HepG2 (cell line): ENCODE measurements around the gene PIP5KL1. TPM values are rescaled to one million over a fixed set of nuclear protein-coding genes. Genes with fewer than 3 reads are reported as not detected.

Source experiments
- ATAC-seq: fragments of 200-7000 bp; cut with Tn5 transposase; 3 replicates; pipeline ENCODE4 v1.9.1; 2020; ENCODE audit warnings: mild to moderate bottlenecking, moderate library complexity
- BruUV-seq: library from RNA; stranded (reverse); fragments of 400-500 nt; replicated peaks from 2 replicates; lab custom pipeline; 2021; lab: Mats Ljungman, UMichigan
- CTCF ChIA-PET: fragments of 300-600 bp; formaldehyde crosslinking; extraction: SDS; loops from one replicate; lab custom pipeline; 2021; ENCODE audit warnings: low total read pairs, inconsistent platforms, low intra/inter-chr PET ratio; lab: Yijun Ruan, JAX
- POLR2A ChIA-PET: fragments of 350-600 bp; sonication (Branson Sonifier 250); formaldehyde crosslinking; loops from one replicate; lab custom pipeline; 2020; ENCODE audit warnings: antibody characterized with exemption, inconsistent platforms; lab: Yijun Ruan, JAX
- DNase-seq: peaks from one replicate; pipeline ENCODE4 v3.0.0-alpha.2; 2015; ENCODE audit warnings: low spot score
- FAIRE-seq: peaks from 3 replicates; lab custom pipeline; 2011; peaks lifted over from hg19 to GRCh38; lab: Jason Lieb, UNC
- H2AFZ ChIP-seq: one replicate; pipeline ENCODE4 v1.6.1; 2011; ENCODE audit warnings: low read length, inconsistent platforms
- H3K27ac ChIP-seq: fragments of 300-600 bp; 3 replicates; pipeline ENCODE4 v1.8.0; 2011; ENCODE audit warnings: mixed run types, mild to moderate bottlenecking, mixed read lengths, low read length, inconsistent platforms; ENCODE audit not compliant: insufficient read depth; ENCODE audit errors: extremely low read length
- H3K27me3 ChIP-seq, 2 experiments: fragments of 200-600 bp in 1 of 2; 2 replicates in 1 of 2; 3 replicates in 1 of 2; pipeline versions ENCODE4 v1.6.0 to v1.8.0; 2011; ENCODE audit warnings: low read length in 2 of 2, mild to moderate bottlenecking in 2 of 2, moderate library complexity in 2 of 2, inconsistent platforms in 1 of 2; ENCODE audit not compliant: insufficient read depth in 2 of 2, control insufficient read depth in 1 of 2
- H3K36me3 ChIP-seq, 2 experiments: fragments of 200-600 bp in 1 of 2; replicated peaks in 1 of 2; 2 replicates in 1 of 2; 3 replicates in 1 of 2; pipeline versions ENCODE4 v1.5.1 to v1.8.0; 2011; ENCODE audit warnings: low read length in 2 of 2, inconsistent platforms in 1 of 2; ENCODE audit not compliant: insufficient read depth in 2 of 2, control insufficient read depth in 1 of 2
- H3K4me1 ChIP-seq: 2 replicates; pipeline ENCODE4 v1.5.1; 2012; ENCODE audit warnings: low read length, inconsistent platforms; ENCODE audit not compliant: insufficient read depth
- H3K4me2 ChIP-seq: 2 replicates; pipeline ENCODE4 v1.6.0; 2011; ENCODE audit warnings: low read depth, low read length, inconsistent platforms
- H3K4me3 ChIP-seq, 3 experiments: fragments of 200-600 bp in 1 of 3; sonication (generic), shearing (Covaris generic) in 1 of 3; replicated peaks in 1 of 3; 2 replicates each; pipeline ENCODE4 v1.5.1; 2011 to 2016; ENCODE audit warnings: low read length in 3 of 3, inconsistent platforms in 2 of 3, low read depth in 2 of 3, mild to moderate bottlenecking in 2 of 3, control low read depth in 1 of 3, mixed read lengths in 1 of 3; ENCODE audit not compliant: insufficient read depth in 1 of 3
- H3K79me2 ChIP-seq: one replicate; pipeline ENCODE4 v1.6.1; 2011; ENCODE audit warnings: low read length, inconsistent platforms; ENCODE audit not compliant: insufficient read depth
- H3K9ac ChIP-seq: 2 replicates; pipeline ENCODE4 v1.6.0; 2011; ENCODE audit warnings: mild to moderate bottlenecking, low read depth, low read length, inconsistent platforms; ENCODE audit not compliant: insufficient read depth
- H3K9me3 ChIP-seq: 2 replicates; pipeline ENCODE4 v1.5.1; 2012; ENCODE audit warnings: mild to moderate bottlenecking, low read length
- H4K20me1 ChIP-seq: 2 replicates; pipeline ENCODE4 v1.6.0; 2011; ENCODE audit warnings: inconsistent platforms, mild to moderate bottlenecking, low read length, moderate library complexity; ENCODE audit not compliant: insufficient read depth
- BRD4 ChIP-seq: sonication (generic); formaldehyde crosslinking; IDR thresholded peaks from 2 replicates; pipeline ENCODE4 v1.4.0; 2020; ENCODE audit warnings: missing genetic modification reagents
- CBX2 ChIP-seq, 2 experiments: fragments of 200-600 bp in 1 of 2; sonication (generic); formaldehyde crosslinking in 1 of 2; IDR thresholded peaks; 2 replicates each; pipeline versions ENCODE4 v1.7.0 to v1.8.1; 2018 to 2022; ENCODE audit warnings: low read depth in 2 of 2, low read length in 1 of 2, mild to moderate bottlenecking in 1 of 2, missing genetic modification reagents in 1 of 2
- ELF1 ChIP-seq: sonication (generic); formaldehyde crosslinking; IDR thresholded peaks from 2 replicates; pipeline ENCODE4 v1.4.0; 2020; ENCODE audit warnings: missing genetic modification reagents
- GABPB1 ChIP-seq: IDR thresholded peaks from 2 replicates; pipeline ENCODE4 v1.6.1; 2016; ENCODE audit warnings: mild to moderate bottlenecking, missing genetic modification reagents, moderate library complexity, missing compliant biosample characterization
- HNF4G ChIP-seq, 2 experiments: sonication (generic) in 1 of 2; formaldehyde crosslinking in 1 of 2; IDR thresholded peaks; 2 replicates each; pipeline versions ENCODE4 v1.4.0 to v1.6.1; 2011 to 2020; ENCODE audit warnings: borderline replicate concordance in 2 of 2, low read depth in 2 of 2, mild to moderate bottlenecking in 2 of 2, low read length in 1 of 2, missing genetic modification reagents in 1 of 2, moderate library complexity in 1 of 2
- NFYC ChIP-seq: IDR thresholded peaks from 2 replicates; pipeline ENCODE4 v1.6.1; 2016; ENCODE audit warnings: missing genetic modification reagents, missing compliant biosample characterization
- NONO ChIP-seq, 2 experiments: fragments of 450-650 bp in 1 of 2; sonication (generic) in 1 of 2; formaldehyde crosslinking in 1 of 2; IDR thresholded peaks in 1 of 2; conservative IDR thresholded peaks in 1 of 2; 2 replicates each; pipeline versions ENCODE4 v1.6.1 to v1.8.0; 2017 to 2022; ENCODE audit warnings: mild to moderate bottlenecking in 1 of 2, missing genetic modification reagents in 1 of 2, moderate library complexity in 1 of 2
- TCF12 ChIP-seq, 2 experiments: fragments of 450-650 bp in 1 of 2; sonication (generic) in 1 of 2; formaldehyde crosslinking in 1 of 2; IDR thresholded peaks; 2 replicates each; pipeline versions ENCODE4 v1.6.1 to v1.8.0; 2017 to 2022; ENCODE audit warnings: antibody characterized with exemption in 1 of 2, mild to moderate bottlenecking in 1 of 2, missing genetic modification reagents in 1 of 2, moderate library complexity in 1 of 2
- USF2 ChIP-seq, 2 experiments: sonication (generic) in 1 of 2; formaldehyde crosslinking in 1 of 2; IDR thresholded peaks; 2 replicates each; pipeline versions ENCODE4 v1.5.1 to v1.6.1; 2011 to 2020; ENCODE audit warnings: borderline replicate concordance in 1 of 2, low read depth in 1 of 2, low read length in 1 of 2, mild to moderate bottlenecking in 1 of 2, missing genetic modification reagents in 1 of 2, moderate library complexity in 1 of 2
- ZFX ChIP-seq: sonication (generic); formaldehyde crosslinking; IDR thresholded peaks from 2 replicates; pipeline ENCODE4 v1.4.0; 2020; ENCODE audit warnings: mild to moderate bottlenecking, low read depth, missing genetic modification reagents, moderate library complexity
- ZMYM2 ChIP-seq: sonication (generic); formaldehyde crosslinking; IDR thresholded peaks from 2 replicates; pipeline ENCODE4 v1.8.0; 2022; ENCODE audit warnings: mild to moderate bottlenecking, missing genetic modification reagents
- ZNF556 ChIP-seq: sonication (generic); formaldehyde crosslinking; IDR thresholded peaks from 2 replicates; pipeline ENCODE4 v1.4.0; 2020; ENCODE audit warnings: mild to moderate bottlenecking, missing genetic modification reagents, borderline replicate concordance
- ZNF558 ChIP-seq: sonication (generic); formaldehyde crosslinking; IDR thresholded peaks from 2 replicates; pipeline ENCODE4 v1.9.0; 2022; ENCODE audit warnings: mild to moderate bottlenecking, missing genetic modification reagents, borderline replicate concordance
- ZNF746 ChIP-seq: sonication (generic); formaldehyde crosslinking; IDR thresholded peaks from 2 replicates; pipeline ENCODE4 v1.8.0; 2022; ENCODE audit warnings: mild to moderate bottlenecking, missing genetic modification reagents
- ZNF883 ChIP-seq: sonication (generic); formaldehyde crosslinking; IDR thresholded peaks from 2 replicates; pipeline ENCODE4 v1.5.1; 2020; ENCODE audit warnings: mild to moderate bottlenecking, missing genetic modification reagents; ENCODE audit errors: not compliant biosample characterization
- WGBS: methylation state at CpG from one replicate; pipeline ENCODE4 v1.1.6; 2017; ENCODE audit warnings: low lambda C conversion rate; 5-methylcytosine and 5-hydroxymethylcytosine counted together
- in situ Hi-C: cut with HindIII; loops from 2 replicates; pipeline ENCODE4 v1.10.0; 2017; ENCODE audit warnings: low pct_unique_long_range_greater_than_20kb; ENCODE audit not compliant: extremely low pct_ligation_motif_present
- intact Hi-C: fragments of 100-400 bp; cut with micrococcal nuclease; formaldehyde crosslinking; loops from one replicate; pipeline ENCODE4 v1.10.0; 2022; ENCODE audit not compliant: unreplicated experiment
- polyA plus RNA-seq, 8 experiments: library from polyadenylated mRNA; depleted of rRNA in 3 of 8; stranded (reverse) in 7 of 8; unstranded in 1 of 8; fragments of >200 nt; fragmentation: Illumina TruSeq in 4 of 8; extraction: Trizol in 4 of 8; gene quantifications; 2 replicates each; pipeline versions ENCODE4 v1.2.1 to v1.2.3, GENCODE V29; 2011 to 2016; ENCODE audit warnings: low read depth in 4 of 8, missing spikeins in 1 of 8, mixed read lengths in 1 of 8; ENCODE audit not compliant: insufficient read depth in 1 of 8
- total RNA-seq, 5 experiments: library from RNA; depleted of rRNA; stranded (reverse); fragments of >200 nt; fragmentation: Illumina TruSeq; extraction: Trizol; gene quantifications; 2 replicates each; pipeline ENCODE4 v1.2.3, GENCODE V29; 2016; ENCODE audit warnings: low read depth in 1 of 5
- TF ChIP-seq, protein P1 (sequence below): sonication (generic); formaldehyde crosslinking; IDR thresholded peaks from 2 replicates; pipeline ENCODE4 v1.8.1; 2023; ENCODE audit warnings: mild to moderate bottlenecking, missing genetic modification reagents

The PIP5KL1 gene
- total and polyA plus RNA-seq, 2 of the 13 experiments (the other 11 are each of a cell fraction or from before 2014, with no cell fraction given): 0.20 to 0.49 TPM

- Histone ChIP-seq H3K36me3 (peaks cover 0 to 2% of the 10 kb centered on the region in 2 experiments; a peak in 2 of 5 replicates), H3K4me1 (peaks cover 57% of the 10 kb centered on the region), H4K20me1 (no peaks in the 10 kb centered on the region), H3K27ac (peak overlapping the region; percentile 31), H3K27me3 (peaks cover 0 to 28% of the 10 kb centered on the region in 2 experiments), H3K9me3 (no peaks in the 10 kb centered on the region), H2AFZ (no peak overlapping the region), H3K79me2 (peaks cover 9% of the 10 kb centered on the region), H3K4me3 (peak overlapping the region; percentile 32 to 73 (median 64); a peak in 5 of 6 replicates), H3K4me2 (peak overlapping the region; percentile 66), H3K9ac (no peak overlapping the region)
- peak; percentile 36 for ATAC-seq
- DNase-seq: peak; percentile 50
- BruUV-seq: no TSS peak
- WGBS: 9% methylated on average over 18 of the region's 18 CpGs
- FAIRE-seq: no peak
- intact Hi-C loops (no loop called here), in situ Hi-C loops (no loop called here)
- POLR2A ChIA-PET: no interaction called here
- CTCF ChIA-PET: no interaction called here
- TF ChIP-seq TCF12 (IDR thresholded peaks at IDR 0.05) (no peak), TCF12 (CRISPR knock-in tag; IDR thresholded peaks at IDR 0.05) (no peak), ZMYM2 (no peak), ZNF558 (CRISPR knock-in tag) (0 out of 2 replicates have a peak, but pooled peaks have one; percentile 58), BRD4 (no peak), NFYC (CRISPR knock-in tag) (no peak), ZNF746 (CRISPR knock-in tag) (no peak), HNF4G (IDR thresholded peaks at IDR 0.05; ENCODE audit: borderline replicate concordance, low read depth, low read length) (no peak), HNF4G (CRISPR knock-in tag; IDR thresholded peaks at IDR 0.05; ENCODE audit: borderline replicate concordance, low read depth) (no peak), USF2 (IDR thresholded peaks at IDR 0.05; ENCODE audit: low read depth, low read length) (no peak), USF2 (CRISPR knock-in tag; IDR thresholded peaks at IDR 0.05; ENCODE audit: borderline replicate concordance) (no peak), ZNF883 (CRISPR knock-in tag) (no peak), CBX2 (IDR thresholded peaks at IDR 0.05; ENCODE audit: low read depth, low read length) (no peak), CBX2 (CRISPR knock-in tag; IDR thresholded peaks at IDR 0.05; ENCODE audit: low read depth) (no peak), ZNF556 (CRISPR knock-in tag) (0 out of 2 replicates have a peak, but pooled peaks have one; percentile 57), ZFX (peak; percentile 57; the same call in 1 of the 2 replicates), ELF1 (CRISPR knock-in tag) (peak; percentile 51), NONO (IDR thresholded peaks at IDR 0.05) (no peak), NONO (CRISPR knock-in tag; conservative IDR thresholded peaks at IDR 0.05) (peak; percentile 63; the same call in 1 of the 2 replicates), GABPB1 (CRISPR knock-in tag) (no peak)
- TF ChIP-seq, protein P1, sequence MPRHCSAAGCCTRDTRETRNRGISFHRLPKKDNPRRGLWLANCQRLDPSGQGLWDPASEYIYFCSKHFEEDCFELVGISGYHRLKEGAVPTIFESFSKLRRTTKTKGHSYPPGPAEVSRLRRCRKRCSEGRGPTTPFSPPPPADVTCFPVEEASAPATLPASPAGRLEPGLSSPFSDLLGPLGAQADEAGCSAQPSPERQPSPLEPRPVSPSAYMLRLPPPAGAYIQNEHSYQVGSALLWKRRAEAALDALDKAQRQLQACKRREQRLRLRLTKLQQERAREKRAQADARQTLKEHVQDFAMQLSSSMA (CRISPR knock-in tag): 0 out of 2 replicates have a peak, but pooled peaks have one; percentile 74
These were observed 710 bp upstream of the PIP5KL1 start for GRCh38 chr9:127931092-127931881.
